GM12878 (cell line): ENCODE measurements around the gene DET1. TPM values are rescaled to one million over a fixed set of nuclear protein-coding genes. Genes with fewer than 3 reads are reported as not detected.

Experiments
- ATAC-seq: fragments of 200-7000 bp; cut with Tn5 transposase; 3 replicates; pipeline ENCODE4 v1.9.1; 2020; ENCODE audit warnings: mild to moderate bottlenecking, moderate library complexity
- BruUV-seq: library from RNA; stranded (reverse); fragments of 400-500 nt; replicated peaks from 2 replicates; lab custom pipeline; 2021; lab: Mats Ljungman, UMichigan
- CTCF ChIA-PET: fragments of 300-600 bp; sonication (Branson Sonifier 250); formaldehyde crosslinking; extraction: SDS; loops from one replicate; lab custom pipeline; 2021; ENCODE audit warnings: inconsistent platforms; lab: Yijun Ruan, JAX
- POLR2A ChIA-PET: fragments of 350-600 bp; formaldehyde crosslinking; extraction: SDS; loops from one replicate; lab custom pipeline; 2021; ENCODE audit warnings: inconsistent platforms; lab: Charles Lee
- RAD21 ChIA-PET: fragments of 300-600 bp; sonication (Branson Sonifier 250); formaldehyde crosslinking; loops from one replicate; lab custom pipeline; 2023; ENCODE audit warnings: antibody characterized with exemption; ENCODE audit not compliant: unreplicated experiment; lab: Charles Lee
- SMC1A ChIA-PET: fragments of 300-600 bp; sonication (Branson Sonifier 250); formaldehyde crosslinking; loops from one replicate; lab custom pipeline; 2023; ENCODE audit not compliant: unreplicated experiment, uncharacterized antibody; lab: Charles Lee
- DNase-seq: peaks from one replicate; pipeline ENCODE4 v3.0.0-alpha.2; 2011; ENCODE audit warnings: low read depth, low spot score
- FAIRE-seq: peaks from 3 replicates; lab custom pipeline; 2011; peaks lifted over from hg19 to GRCh38; lab: Jason Lieb, UNC
- H2AFZ ChIP-seq: 2 replicates; pipeline ENCODE4 v1.6.0; 2011; ENCODE audit warnings: low read depth, low read length, control low read depth; ENCODE audit not compliant: control insufficient read depth
- H3K27ac ChIP-seq: 2 replicates; pipeline ENCODE4 v1.5.1; 2011; ENCODE audit warnings: control low read depth; ENCODE audit not compliant: control insufficient read depth, insufficient read depth
- H3K27me3 ChIP-seq, 2 experiments: replicated peaks in 1 of 2; 2 replicates each; pipeline versions ENCODE4 v1.6.0 to v1.6.1; 2011; ENCODE audit warnings: low read length in 1 of 2; ENCODE audit not compliant: control insufficient read depth in 2 of 2, insufficient read depth in 2 of 2
- H3K36me3 ChIP-seq, 2 experiments: 2 replicates each; pipeline ENCODE4 v1.5.1; 2011; ENCODE audit warnings: low read length in 1 of 2; ENCODE audit not compliant: control insufficient read depth in 2 of 2, insufficient read depth in 2 of 2
- H3K4me1 ChIP-seq: 2 replicates; pipeline ENCODE4 v1.6.1; 2011; ENCODE audit warnings: mild to moderate bottlenecking, low read length, moderate library complexity, mixed read lengths; ENCODE audit not compliant: control insufficient read depth, insufficient read depth
- H3K4me2 ChIP-seq: 2 replicates; pipeline ENCODE4 v1.6.0; 2011; ENCODE audit warnings: control low read depth; ENCODE audit not compliant: control insufficient read depth, insufficient read depth
- H3K4me3 ChIP-seq: fragments of 200-600 bp; sonication (generic); 2 replicates; pipeline ENCODE4 v1.5.1; 2016
- H3K79me2 ChIP-seq: 2 replicates; pipeline ENCODE4 v1.6.0; 2011; ENCODE audit warnings: low read length; ENCODE audit not compliant: control insufficient read depth, insufficient read depth
- H3K9ac ChIP-seq: 2 replicates; pipeline ENCODE4 v1.8.0; 2011; ENCODE audit warnings: low read length, control low read depth, mixed read lengths; ENCODE audit not compliant: control insufficient read depth, insufficient read depth
- H3K9me3 ChIP-seq: replicated peaks from 3 replicates; pipeline ENCODE4 v1.5.1; 2011; ENCODE audit warnings: mild to moderate bottlenecking, low read length; ENCODE audit not compliant: control insufficient read depth, insufficient read depth
- H4K20me1 ChIP-seq: 2 replicates; pipeline ENCODE4 v1.6.0; 2011; ENCODE audit not compliant: control insufficient read depth, insufficient read depth
- BCL3 ChIP-seq: IDR thresholded peaks from 2 replicates; pipeline ENCODE4 v1.6.1; 2011; ENCODE audit warnings: borderline replicate concordance, low read depth, mild to moderate bottlenecking, moderate library complexity, low read length; ENCODE audit not compliant: insufficient read depth, poor library complexity, severe bottlenecking
- CBFB ChIP-seq: IDR thresholded peaks from 2 replicates; pipeline ENCODE4 v1.6.1; 2016; ENCODE audit warnings: antibody characterized with exemption, low read depth
- NR2C2 ChIP-seq: IDR thresholded peaks from 2 replicates; pipeline ENCODE4 v1.6.1; 2011; ENCODE audit warnings: borderline replicate concordance, low read depth; ENCODE audit not compliant: control insufficient read depth, insufficient read length
- NRF1 ChIP-seq: conservative IDR thresholded peaks from 2 replicates; pipeline ENCODE4 v1.6.1; 2011; ENCODE audit warnings: mild to moderate bottlenecking, low read depth, low read length, improper control_type of control experiment
- PAX5 ChIP-seq: IDR thresholded peaks from 2 replicates; pipeline ENCODE4 v1.6.1; 2011; ENCODE audit warnings: low read depth, low read length, borderline replicate concordance
- PAX8 ChIP-seq: fragments of 450-650 bp; IDR thresholded peaks from 2 replicates; pipeline ENCODE4 v1.6.1; 2017; ENCODE audit warnings: mild to moderate bottlenecking, moderate library complexity
- REST ChIP-seq: IDR thresholded peaks from 2 replicates; pipeline ENCODE4 v1.6.1; 2012; ENCODE audit warnings: mild to moderate bottlenecking, low read depth, low read length
- ZNF207 ChIP-seq: fragments of 450-650 bp; IDR thresholded peaks from 2 replicates; pipeline ENCODE4 v1.6.1; 2014; ENCODE audit warnings: antibody characterized with exemption, mild to moderate bottlenecking, borderline replicate concordance
- ZNF217 ChIP-seq: fragments of 450-650 bp; IDR thresholded peaks from 2 replicates; pipeline ENCODE4 v1.6.1; 2017; ENCODE audit warnings: antibody characterized with exemption, mild to moderate bottlenecking
- WGBS: methylation state at CpG from one replicate; pipeline ENCODE4 v1.1.6; 2016; ENCODE audit warnings: low lambda C conversion rate; ENCODE audit not compliant: insufficient replicate concordance, insufficient coverage; ENCODE audit errors: missing lambda C conversion rate; 5-methylcytosine and 5-hydroxymethylcytosine counted together
- in situ Hi-C: fragments of 300-500 bp; cut with MboI; formaldehyde crosslinking; loops from 9 replicates; pipeline ENCODE4 v1.14.3; 2018; ENCODE audit warnings: mixed read lengths
- intact Hi-C: fragments of 100-400 bp; cut with micrococcal nuclease; formaldehyde crosslinking; loops from one replicate; pipeline ENCODE4 v1.14.2; 2022; ENCODE audit not compliant: unreplicated experiment
- polyA plus RNA-seq, 11 experiments: library from polyadenylated mRNA; depleted of rRNA in 4 of 11; unstranded in 6 of 11; stranded (reverse) in 5 of 11; fragments of >200 nt; fragmentation: Nextera tagmentation in 4 of 11; fragmentation: Illumina TruSeq in 1 of 11; extraction: Ambion mirVana in 4 of 11; extraction: Trizol in 1 of 11; gene quantifications; 1 replicate in 1 of 11; 2 replicates in 10 of 11; pipeline versions ENCODE4 v1.2.1 to v1.2.3, GENCODE V29; 2011 to 2016; ENCODE audit warnings: inconsistent platforms in 2 of 11, missing spikeins in 2 of 11, low read depth in 1 of 11
- total RNA-seq, 4 experiments: library from RNA; depleted of rRNA in 3 of 4; stranded (reverse); fragments of >200 nt in 3 of 4; fragmentation: Illumina TruSeq in 1 of 4; extraction: Trizol in 1 of 4; gene quantifications; 2 replicates each; pipeline versions ENCODE4 v1.2.1 to v1.2.3, GENCODE V29; 2013 to 2021

The DET1 gene
- total and polyA plus RNA-seq, 10 of the 15 experiments (the other 5 are each of a cell fraction or from before 2014, with no cell fraction given), result 0.16 to 2.7 (median 1.4) TPM

GRCh38 chr15:88490036-88490435 is 56.4 kb downstream of the DET1 start (continued):
- TF ChIP-seq BCL3, result no peak
- no peak for TF ChIP-seq NR2C2
- TF ChIP-seq PAX5, result no peak
- TF ChIP-seq CBFB, result no peak
- TF ChIP-seq PAX8, result no peak
- TF ChIP-seq NRF1, result no peak
- no peak for TF ChIP-seq ZNF217

- no peaks in the 10 kb centered on the region for H4K20me1 ChIP-seq
- 56% methylated on average over 4 of the region's 4 CpGs for WGBS
- no TSS peak for BruUV-seq
- in situ Hi-C loops (no loop called here), intact Hi-C loops (no loop called here)
- H3K9me3 ChIP-seq, result no peaks in the 10 kb centered on the region
- ChIA-PET CTCF (interaction anchor here (1.3 to 1.7 kb wide), 2 partner anchors 18 to 126 kb away, joined by 4 to 5 read pairs; no protein-coding TSS in a partner anchor), POLR2A (no interaction called here), RAD21 (no interaction called here), SMC1A (interaction anchor here (0.8 kb wide), 1 partner anchor 11 kb away, joined by 3 read pairs; no protein-coding TSS in a partner anchor)
- H3K4me2 ChIP-seq, result no peak overlapping the region
- H3K27me3 ChIP-seq, result no peaks in the 10 kb centered on the region
- H2AFZ ChIP-seq, result no peak overlapping the region
- H3K79me2 ChIP-seq, result no peaks in the 10 kb centered on the region
- H3K4me3 ChIP-seq, result no peak overlapping the region
- no peaks in the 10 kb centered on the region for H3K36me3 ChIP-seq
- DNase-seq, result no peak
- no peak overlapping the region for H3K27ac ChIP-seq
- peak; percentile 50; the same call in 2 of the 3 replicates for ATAC-seq
- no peaks in the 10 kb centered on the region for H3K4me1 ChIP-seq
- H3K9ac ChIP-seq, result no peak overlapping the region
- FAIRE-seq, result no peak
- no peak for TF ChIP-seq ZNF207
- TF ChIP-seq REST, result peak; percentile 53; the same call in 1 of the 2 replicates
Measured at GRCh38 chr15:88489321-88489720, 57.2 kb downstream of the DET1 start.
